ENCODE results near the gene ZNF180. TPM values are rescaled to one million over a fixed set of nuclear protein-coding genes. Genes with fewer than 3 reads are reported as not detected.

The ZNF180 gene
- total RNA-seq, 1 donor from 2014 or later, result 14.4 TPM

DNA sequence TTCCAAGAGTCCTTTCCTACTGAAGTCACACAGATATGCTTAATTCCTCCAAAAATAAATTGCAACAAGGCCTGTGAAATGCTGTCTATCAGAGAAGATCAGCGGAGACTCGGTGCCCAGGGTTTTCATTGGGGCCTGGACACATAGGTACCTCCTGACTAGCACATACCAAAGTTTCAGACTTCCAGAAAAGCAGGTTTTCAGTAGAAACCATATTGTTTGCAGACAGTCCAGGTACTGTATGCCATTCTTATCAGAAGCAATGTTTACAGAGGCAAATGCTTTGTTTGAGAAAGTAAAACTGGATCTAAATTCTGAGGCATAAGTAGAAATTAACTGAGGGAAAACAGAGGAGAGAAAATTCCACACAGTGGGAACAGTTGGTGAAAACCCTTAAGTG is 64.9 kb downstream of the ZNF180 start:
- Mint-ChIP-seq H3K27me3 (no peaks in the 10 kb centered on the region), H3K27ac (no peak overlapping the region), H3K4me3 (no peak overlapping the region), H3K4me1 (no peaks in the 10 kb centered on the region), H3K9me3 (peaks cover 58% of the 10 kb centered on the region), H3K36me3 (ENCODE audit: low read depth) (peaks cover 72% of the 10 kb centered on the region)
- TF ChIP-seq, protein P1, sequence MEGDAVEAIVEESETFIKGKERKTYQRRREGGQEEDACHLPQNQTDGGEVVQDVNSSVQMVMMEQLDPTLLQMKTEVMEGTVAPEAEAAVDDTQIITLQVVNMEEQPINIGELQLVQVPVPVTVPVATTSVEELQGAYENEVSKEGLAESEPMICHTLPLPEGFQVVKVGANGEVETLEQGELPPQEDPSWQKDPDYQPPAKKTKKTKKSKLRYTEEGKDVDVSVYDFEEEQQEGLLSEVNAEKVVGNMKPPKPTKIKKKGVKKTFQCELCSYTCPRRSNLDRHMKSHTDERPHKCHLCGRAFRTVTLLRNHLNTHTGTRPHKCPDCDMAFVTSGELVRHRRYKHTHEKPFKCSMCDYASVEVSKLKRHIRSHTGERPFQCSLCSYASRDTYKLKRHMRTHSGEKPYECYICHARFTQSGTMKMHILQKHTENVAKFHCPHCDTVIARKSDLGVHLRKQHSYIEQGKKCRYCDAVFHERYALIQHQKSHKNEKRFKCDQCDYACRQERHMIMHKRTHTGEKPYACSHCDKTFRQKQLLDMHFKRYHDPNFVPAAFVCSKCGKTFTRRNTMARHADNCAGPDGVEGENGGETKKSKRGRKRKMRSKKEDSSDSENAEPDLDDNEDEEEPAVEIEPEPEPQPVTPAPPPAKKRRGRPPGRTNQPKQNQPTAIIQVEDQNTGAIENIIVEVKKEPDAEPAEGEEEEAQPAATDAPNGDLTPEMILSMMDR (IDR thresholded peaks at IDR 0.05), result no peak
- DNase-seq (no peak), ATAC-seq (ENCODE audit: low read depth) (no peak)
- intact Hi-C loops (cut with micrococcal nuclease), result no loop called here
- ChIA-PET POLR2A (no interaction called here), CTCF (no interaction called here)

DNA sequence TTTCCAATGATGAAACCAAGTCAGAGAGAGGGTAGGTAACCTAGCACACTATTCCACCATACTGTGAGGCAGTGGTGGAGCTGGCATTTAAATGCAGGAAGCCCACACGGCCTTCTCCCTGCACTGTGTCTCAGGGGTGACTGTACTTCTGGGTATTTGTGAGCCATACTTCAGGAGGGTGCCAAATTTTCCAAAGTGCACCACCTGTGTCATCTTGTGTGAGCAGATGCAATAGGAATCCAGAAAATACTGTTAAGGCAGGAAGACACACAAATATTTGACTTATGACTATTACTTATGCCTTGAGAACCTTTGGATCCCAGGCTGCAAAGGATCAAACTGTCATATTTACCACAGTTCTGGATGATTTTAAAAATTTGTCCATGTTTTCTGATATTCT is 69.4 kb downstream of the ZNF180 start:
- ATAC-seq (ENCODE audit: low read depth) (no peak), DNase-seq (no peak)
- H3K4me1 Mint-ChIP-seq, result no peaks in the 10 kb centered on the region
- intact Hi-C loops (cut with micrococcal nuclease), result no loop called here
- H3K9me3 Mint-ChIP-seq, result peaks cover 68% of the 10 kb centered on the region
- H3K36me3 Mint-ChIP-seq (ENCODE audit: low read depth), result peaks cover 69% of the 10 kb centered on the region
- no peaks in the 10 kb centered on the region for H3K27me3 Mint-ChIP-seq
- CTCF ChIA-PET, result no interaction called here
- H3K27ac Mint-ChIP-seq, result no peak overlapping the region
- TF ChIP-seq, protein P1 (IDR thresholded peaks at IDR 0.05), result no peak
- no peak overlapping the region for H3K4me3 Mint-ChIP-seq
- POLR2A ChIA-PET, result no interaction called here

Other genes starting within 250 kb of the ZNF180 start
- gene ZNF233, start 240.6 kb downstream of the ZNF180 start, total RNA-seq, result 0.18 and 0.81 TPM in 2 replicates
- 11.6 and 14.5 TPM in 2 replicates for gene ZNF235, start 195.5 kb downstream of the ZNF180 start, total RNA-seq
- gene ZNF112, start 143.8 kb downstream of the ZNF180 start, total RNA-seq, result 2.5 and 2.8 TPM in 2 replicates
- gene ZNF285, start 98.9 kb downstream of the ZNF180 start, total RNA-seq, result 4.5 TPM in 2 replicates
- 3.1 and 3.7 TPM in 2 replicates for gene ZNF229, start 52.0 kb downstream of the ZNF180 start, total RNA-seq
- not detected in 2 replicates for gene CEACAM20, start 29.2 kb upstream of the ZNF180 start, total RNA-seq
- not detected in 2 replicates for gene IGSF23, start 113.0 kb upstream of the ZNF180 start, total RNA-seq
- gene PVR, start 143.4 kb upstream of the ZNF180 start, total RNA-seq, result 0.10 TPM in 1 of 2 replicates, not detected in the other
- gene CEACAM19, start 171.0 kb upstream of the ZNF180 start, total RNA-seq, result not detected in 2 replicates
- gene CEACAM16, start 198.6 kb upstream of the ZNF180 start, total RNA-seq, result not detected in 2 replicates
- gene BCL3, start 248.2 kb upstream of the ZNF180 start, total RNA-seq, result 121 and 149 TPM in 2 replicates

Data from activated B cell treated with CpG ODN at 0.5 μM for 24 hours (primary cell).